H1 (cell line): ENCODE data around the gene SPTB. TPM values are rescaled to one million over a fixed set of nuclear protein-coding genes. Genes with fewer than 3 reads are reported as not detected.

Experiments
- CHD7 ChIP-seq: fragments of 300-600 bp; sonication (generic); IDR thresholded peaks from 2 replicates; pipeline ENCODE4 v1.7.1; 2012; ENCODE audit warnings: low read length, moderate library complexity, mild to moderate bottlenecking, inconsistent platforms; ENCODE audit not compliant: insufficient replicate concordance
- CTCF ChIP-seq, 3 experiments: IDR thresholded peaks; 1 replicate in 2 of 3; 2 replicates in 1 of 3; pipeline versions ENCODE4 v1.5.1 to v1.6.1; 2011; ENCODE audit warnings: low read length in 3 of 3, mild to moderate bottlenecking in 3 of 3, inconsistent platforms in 2 of 3, low read depth in 1 of 3, moderate library complexity in 1 of 3; ENCODE audit not compliant: insufficient read depth in 1 of 3; ENCODE audit errors: control extremely low read depth in 1 of 3
- E2F6 ChIP-seq: IDR thresholded peaks from 2 replicates; pipeline ENCODE4 v1.6.1; 2012; ENCODE audit warnings: inconsistent platforms
- KDM5A ChIP-seq: fragments of 200-600 bp; IDR thresholded peaks from 2 replicates; pipeline ENCODE4 v1.7.1; 2012; ENCODE audit warnings: mild to moderate bottlenecking, low read length, inconsistent platforms, mixed read lengths
- SIX5 ChIP-seq: IDR thresholded peaks from 2 replicates; pipeline ENCODE4 v1.6.1; 2011; ENCODE audit warnings: mild to moderate bottlenecking, low read depth, low read length
- SUZ12 ChIP-seq: fragments of 200-600 bp; sonication (generic); IDR thresholded peaks from 2 replicates; pipeline ENCODE4 v1.6.1; 2012; ENCODE audit warnings: mild to moderate bottlenecking, inconsistent platforms, low read length, moderate library complexity, mixed read lengths
- TCF12 ChIP-seq: IDR thresholded peaks from 2 replicates; pipeline ENCODE4 v1.6.1; 2011; ENCODE audit warnings: low read depth, mild to moderate bottlenecking, low read length
- TEAD4 ChIP-seq: IDR thresholded peaks from 2 replicates; pipeline ENCODE4 v1.6.1; 2012; ENCODE audit warnings: low read depth, low read length, inconsistent platforms, mixed read lengths
- polyA plus RNA-seq, 7 experiments: library from polyadenylated mRNA; depleted of rRNA in 3 of 7; stranded (reverse) in 5 of 7; unstranded in 2 of 7; fragments of >200 nt in 5 of 7; fragments of 200-250 nt in 2 of 7; gene quantifications; 1 replicate in 5 of 7; 2 replicates in 1 of 7; 4 replicates in 1 of 7; pipeline versions ENCODE4 v1.2.1 to v1.2.3, GENCODE V29; 2011 to 2013; ENCODE audit warnings: missing spikeins in 2 of 7, mixed read lengths in 2 of 7
- total RNA-seq: library from RNA; stranded (reverse); fragmentation: NEBNext Ultra II Directional; extraction: Animal tissue kit (Norgen Biotek cat#: 25700); gene quantifications from 2 replicates; pipeline ENCODE4 v1.2.1, GENCODE V29; 2021

Gene SPTB
- total and polyA plus RNA-seq, 2 of the 8 experiments (the other 6 are each of a cell fraction or from before 2014, with no cell fraction given): 0.30 to 2.4 TPM

- no peak for TF ChIP-seq CTCF (IDR thresholded peaks at IDR 0.05; ENCODE audit: control extremely low read depth in 1 of 3, insufficient read depth in 1 of 3, low read depth in 1 of 3, low read length in 3 of 3)
- TF ChIP-seq KDM5A: no peak
- no peak for TF ChIP-seq CHD7
- no peak for TF ChIP-seq E2F6
- no peak for TF ChIP-seq SUZ12
- TF ChIP-seq TCF12: no peak
- no peak for TF ChIP-seq SIX5
- no peak for TF ChIP-seq TEAD4
Observed at GRCh38 chr14:64912261-64912660, 32.6 kb upstream of the SPTB start (continued).
